ENCODE data around the gene C4B. TPM values are rescaled to one million over a fixed set of nuclear protein-coding genes. Genes with fewer than 3 reads are reported as not detected.
"Not testable (repeated sequence)": the region's sequence is repeated elsewhere in the genome, so short reads cannot be mapped to it uniquely, and the experiment has no call there.

Gene C4B
- 1 to 10 TPM; 3.9 to 5.2 TPM for total RNA-seq

GRCh38 chr6:32014547-32014946 lies at the start of gene C4B:
C4B (plus strand) TSS chr6:32014795; CDS start chr6:32014846, 51 bp downstream.
- H3K9me3 Mint-ChIP-seq; ATAC-seq; DNase-seq (ENCODE audit: low spot score in 2 of 2); H3K36me3 Mint-ChIP-seq; H3K27ac Mint-ChIP-seq: not testable (repeated sequence)

GRCh38 chr6:31965700-31966099 lies 48.9 kb upstream of the C4B start:
- ATAC-seq (no peak), DNase-seq (ENCODE audit: low spot score in 2 of 2) (no peak)
- Mint-ChIP-seq H3K27ac (peak overlapping the region in 1 of 2 donors; percentile 44), H3K36me3 (peaks cover 10 to 17% of the 10 kb centered on the region in 2 donors), H3K9me3 (no peaks in the 10 kb centered on the region)

GRCh38 chr6:31966506-31966905 lies 48.1 kb upstream of the C4B start:
- peaks cover 8 to 11% of the 10 kb centered on the region in 2 donors for H3K36me3 Mint-ChIP-seq
- peak overlapping the region in 1 of 2 donors; percentile 75 for H3K27ac Mint-ChIP-seq
- DNase-seq (ENCODE audit: low spot score in 2 of 2) (no peak), ATAC-seq (no peak)
- no peaks in the 10 kb centered on the region for H3K9me3 Mint-ChIP-seq

- DNase-seq (ENCODE audit: low spot score in 2 of 2) (no peak), ATAC-seq (no peak)
- Mint-ChIP-seq H3K27ac (peak overlapping the region; percentile 78 to 88), H3K36me3 (peaks cover 3 to 5% of the 10 kb centered on the region in 2 donors), H3K9me3 (no peaks in the 10 kb centered on the region)
Observed at GRCh38 chr6:31966997-31967925, 47.3 kb upstream of the C4B start.

GRCh38 chr6:31967926-31968320 lies 46.7 kb upstream of the C4B start:
- Mint-ChIP-seq H3K9me3 (no peaks in the 10 kb centered on the region), H3K27ac (peak overlapping the region; percentile 78 to 88), H3K36me3 (peaks cover 6 to 10% of the 10 kb centered on the region in 2 donors)
- ATAC-seq (no peak), DNase-seq (ENCODE audit: low spot score in 2 of 2) (no peak)

GRCh38 chr6:31968326-31968725 lies 46.3 kb upstream of the C4B start:
- peaks cover 7 to 10% of the 10 kb centered on the region in 2 donors for H3K36me3 Mint-ChIP-seq
- H3K27ac Mint-ChIP-seq: no peak overlapping the region

GRCh38 chr6:31968791-31969711 lies 45.5 kb upstream of the C4B start:
- peaks cover 7% of the 10 kb centered on the region in 2 donors for H3K36me3 Mint-ChIP-seq
- DNase-seq (ENCODE audit: low spot score in 2 of 2) (no peak), ATAC-seq (no peak)
- H3K27ac Mint-ChIP-seq: peak overlapping the region in 1 of 2 donors; percentile 100
- no peaks in the 10 kb centered on the region for H3K9me3 Mint-ChIP-seq

More at GRCh38 chr6:31968326-31968725, 46.3 kb upstream of the C4B start:
- no peak for DNase-seq (ENCODE audit: low spot score in 2 of 2)
- no peak for ATAC-seq
- no peaks in the 10 kb centered on the region for H3K9me3 Mint-ChIP-seq

- Mint-ChIP-seq H3K9me3 (no peaks in the 10 kb centered on the region), H3K27ac (peak overlapping the region; percentile 84 to 100), H3K36me3 (peaks cover 5 to 7% of the 10 kb centered on the region in 2 donors)
- DNase-seq (ENCODE audit: low spot score in 2 of 2): no peak
- no peak for ATAC-seq
Observed at GRCh38 chr6:31969712-31970603, 44.6 kb upstream of the C4B start.

GRCh38 chr6:31970604-31971271 lies 43.9 kb upstream of the C4B start:
- peaks cover 5 to 7% of the 10 kb centered on the region in 2 donors for H3K36me3 Mint-ChIP-seq
- no peak for ATAC-seq
- DNase-seq (ENCODE audit: low spot score in 2 of 2): no peak
- H3K9me3 Mint-ChIP-seq: no peaks in the 10 kb centered on the region
- H3K27ac Mint-ChIP-seq: peak overlapping the region; percentile 100

- H3K27ac Mint-ChIP-seq: peak overlapping the region; percentile 100
Observed at GRCh38 chr6:31971279-31971992, 43.2 kb upstream of the C4B start.

GRCh38 chr6:31971993-31972708 lies 42.4 kb upstream of the C4B start, which contains the start of gene DXO:
DXO (minus strand) TSS chr6:31972138; CDS start chr6:31971675, 463 bp downstream.
- peak within 1 kb of the TSS; percentile 100 for H3K27ac Mint-ChIP-seq
- peak; percentile 95 to 98 for DNase-seq (ENCODE audit: low spot score in 2 of 2)
- peak; percentile 93 to 95 for ATAC-seq
- H3K9me3 Mint-ChIP-seq: no peaks in the 10 kb centered on the region
- peaks cover 5 to 7% of the 10 kb centered on the region in 2 donors for H3K36me3 Mint-ChIP-seq

More at GRCh38 chr6:31971279-31971992, 43.2 kb upstream of the C4B start:
- no peaks in the 10 kb centered on the region for H3K9me3 Mint-ChIP-seq
- ATAC-seq (no peak), DNase-seq (ENCODE audit: low spot score in 2 of 2) (no peak)
- H3K36me3 Mint-ChIP-seq: peaks cover 5 to 7% of the 10 kb centered on the region in 2 donors

GRCh38 chr6:31972709-31973350 lies 41.8 kb upstream of the C4B start:
- Mint-ChIP-seq H3K36me3 (peaks cover 5 to 7% of the 10 kb centered on the region in 2 donors), H3K27ac (peak overlapping the region; percentile 100), H3K9me3 (no peaks in the 10 kb centered on the region)
- peak in 1 of 2 donors; percentile 11 for ATAC-seq
- no peak for DNase-seq (ENCODE audit: low spot score in 2 of 2)

- peak in 1 of 2 donors; percentile 54 for DNase-seq (ENCODE audit: low spot score in 2 of 2)
- not testable (repeated sequence) for H3K36me3 Mint-ChIP-seq, H3K9me3 Mint-ChIP-seq, ATAC-seq, H3K27ac Mint-ChIP-seq
Observed at GRCh38 chr6:31976065-31976464, 38.5 kb upstream of the C4B start.
